Sciatic nerve (tissue), 2 donors: ENCODE results near the gene NSD1. TPM values are rescaled to one million over a fixed set of nuclear protein-coding genes. Genes with fewer than 3 reads are reported as not detected.
"Not testable (repeated sequence)": the region's sequence is repeated elsewhere in the genome, so short reads cannot be mapped to it uniquely, and the experiment has no call there.

ENCODE experiments used
- ATAC-seq: fragments of 200-7000 bp; cut with Tn5 transposase; one replicate; pipeline ENCODE4 v1.9.1; 2020; ENCODE audit warnings: mild to moderate bottlenecking, moderate library complexity
- DNase-seq: peaks from one replicate; pipeline ENCODE4 v3.0.0-alpha.2; 2020; ENCODE audit warnings: low spot score
- intact Hi-C: fragments of 100-400 bp; cut with DNase I; formaldehyde crosslinking; loops from one replicate; pipeline ENCODE4 v1.14.2; 2022
- total RNA-seq: library from RNA; stranded (reverse); fragmentation: NEBNext Ultra II Directional; extraction: Animal tissue kit (Norgen Biotek cat#: 25700); gene quantifications from one replicate; pipeline ENCODE4 v1.2.1, GENCODE V29; 2021
- donor health status: DM: no; HTN: no; CAD: no.
- donor health status: DM: no; HTN: no; CAD: no.

NSD1 gene
- total RNA-seq, 1 donor from 2014 or later, result 112 TPM

DNA sequence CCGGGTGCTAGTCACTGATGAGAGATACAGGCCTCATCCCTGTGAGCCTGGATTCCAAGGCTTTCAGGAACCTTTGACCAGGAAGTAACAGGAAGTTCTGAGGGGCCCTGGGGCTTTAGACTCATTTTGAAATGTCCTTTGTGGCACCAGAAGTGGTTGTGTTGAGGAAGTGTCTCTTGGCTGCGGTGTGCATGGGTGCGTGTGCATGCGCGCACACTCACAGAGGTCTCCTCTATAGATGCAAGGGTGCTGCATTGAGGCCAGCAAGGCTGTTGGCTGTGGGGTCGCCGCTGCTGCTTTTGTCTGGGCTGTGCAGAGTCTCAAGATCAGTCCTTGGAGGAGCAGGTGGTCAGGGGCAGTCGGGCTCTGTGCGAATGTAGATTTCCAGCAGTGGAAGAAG is 162.4 kb downstream of the NSD1 start:
- DNase-seq (no peak), ATAC-seq (no peak)
- intact Hi-C loops, result no loop called here

DNA sequence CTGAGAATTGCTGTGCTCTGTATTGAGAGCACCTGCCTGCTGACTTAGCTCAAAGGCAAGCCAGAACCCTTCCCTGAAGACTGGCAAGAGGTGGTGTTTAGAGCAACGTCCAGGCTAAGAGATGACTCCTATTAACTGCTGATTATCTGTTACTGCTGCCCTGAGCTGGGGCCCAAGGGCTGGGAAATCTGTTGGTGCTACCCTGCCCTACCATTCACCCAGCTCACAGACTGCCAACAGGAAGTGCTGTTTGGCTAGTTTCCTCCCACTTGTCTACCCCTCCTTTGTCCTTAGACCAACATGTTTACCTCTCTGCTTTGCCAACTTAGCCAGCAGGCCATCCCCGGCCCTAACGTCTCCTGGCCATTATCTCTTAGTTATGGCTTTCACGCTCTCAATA is 163.0 kb downstream of the NSD1 start:
- DNase-seq (no peak), ATAC-seq (no peak)
- intact Hi-C loops, result no loop called here

DNA sequence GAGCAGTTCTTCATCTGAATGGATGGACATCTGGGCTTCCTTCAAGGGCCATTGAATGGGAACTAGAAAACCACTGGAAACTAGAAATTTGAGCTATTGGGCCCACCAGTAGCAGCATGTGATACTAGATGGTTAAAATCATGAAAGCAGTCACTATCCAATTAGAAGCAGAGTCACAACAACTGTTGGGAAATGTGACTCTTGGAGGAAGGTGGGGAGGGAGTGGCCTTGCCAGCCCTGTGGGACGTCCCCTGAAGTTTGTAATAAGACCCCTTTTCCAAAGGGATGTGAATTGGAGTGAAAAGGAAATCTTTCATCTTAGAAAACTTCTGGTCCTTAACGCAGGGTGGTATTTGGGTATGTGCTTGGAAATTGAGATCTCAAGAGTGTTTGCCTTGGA is 164.3 kb downstream of the NSD1 start:
- DNase-seq (no peak), ATAC-seq (no peak)
- intact Hi-C loops, result no loop called here

DNA sequence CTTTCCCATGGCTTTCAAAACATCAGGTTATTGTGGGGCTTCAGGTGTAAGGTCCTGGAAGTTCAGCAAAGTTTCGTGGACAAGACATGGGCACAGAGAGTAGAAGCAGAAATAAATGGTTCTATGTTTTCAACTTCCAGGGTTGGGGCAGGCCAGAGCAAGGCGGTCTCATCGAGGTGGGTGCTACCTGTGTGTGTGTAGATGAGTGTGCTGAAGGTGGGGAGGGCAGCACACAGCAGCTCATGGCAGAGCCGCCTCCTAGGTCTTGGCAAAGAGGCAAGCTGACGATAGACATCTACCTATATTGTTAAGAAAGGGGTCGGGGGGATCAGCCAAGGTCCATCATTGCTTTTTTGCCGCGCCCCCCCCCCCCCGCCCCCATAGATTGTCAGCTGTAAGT is 166.1 kb downstream of the NSD1 start:
- intact Hi-C loops, result loop anchor here (5.0 kb wide), 1 partner anchor 172 kb away; no protein-coding TSS in a partner anchor
- no peak for DNase-seq

DNA sequence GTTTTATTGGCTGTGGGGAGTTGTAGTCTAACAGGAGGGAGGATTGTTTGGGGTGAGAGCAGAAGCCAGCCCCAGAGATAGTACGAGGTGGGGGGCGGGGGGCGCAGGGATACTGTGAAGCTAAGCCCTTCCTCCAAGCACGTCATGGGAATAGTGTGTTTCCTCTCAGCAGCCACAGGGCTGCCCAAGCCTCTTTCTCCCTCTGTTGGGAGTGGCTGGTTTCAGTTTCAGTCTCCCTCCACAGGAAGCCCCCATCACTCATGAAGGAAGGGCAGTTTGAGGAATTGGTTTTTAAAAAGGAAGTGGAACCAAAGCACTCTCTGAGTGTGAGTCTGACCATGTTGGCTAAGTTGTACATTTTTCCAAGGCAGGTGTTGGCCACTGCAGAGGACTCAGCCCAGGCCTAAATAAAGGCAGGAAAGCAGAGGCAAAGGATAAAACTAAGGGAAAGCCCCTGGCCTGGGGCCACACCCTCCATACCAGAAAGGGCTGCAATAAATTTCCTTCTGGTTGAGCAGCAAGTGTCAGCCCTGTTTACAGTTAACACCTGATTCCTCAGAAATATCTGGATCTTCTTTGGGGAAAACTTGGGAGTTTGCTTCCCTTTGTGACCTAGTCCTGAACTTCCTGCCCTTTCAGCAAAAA is 166.8 kb downstream of the NSD1 start:
- no peak for DNase-seq
- ATAC-seq, result peak; percentile 65
- intact Hi-C loops, result loop anchor here (5.0 kb wide), 1 partner anchor 173 kb away; no protein-coding TSS in a partner anchor

More for the DNA sequence above, 166.1 kb downstream of the NSD1 start:
- no peak for ATAC-seq

DNA sequence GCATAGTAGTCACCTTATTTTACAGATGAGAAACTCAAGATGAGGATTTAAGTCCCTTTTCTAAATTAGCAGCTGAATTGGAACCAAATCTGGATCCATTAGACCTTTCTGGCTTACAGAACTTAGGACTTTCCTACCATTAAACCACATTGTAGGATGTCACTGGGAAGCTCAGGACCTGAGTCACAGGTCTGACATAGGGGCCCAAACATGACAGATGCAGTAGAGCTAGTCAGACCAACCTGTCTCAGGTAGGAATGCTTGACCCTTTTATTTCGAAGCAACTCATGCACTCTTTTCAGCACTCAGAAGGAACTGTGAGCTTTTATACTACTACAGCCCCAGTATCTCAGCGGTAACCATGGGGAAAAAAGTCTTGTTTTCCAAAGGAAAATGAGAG is 167.4 kb downstream of the NSD1 start:
- no peak for DNase-seq
- intact Hi-C loops, result loop anchor here (5.0 kb wide), 1 partner anchor 174 kb away; no protein-coding TSS in a partner anchor
- ATAC-seq, result no peak

DNA sequence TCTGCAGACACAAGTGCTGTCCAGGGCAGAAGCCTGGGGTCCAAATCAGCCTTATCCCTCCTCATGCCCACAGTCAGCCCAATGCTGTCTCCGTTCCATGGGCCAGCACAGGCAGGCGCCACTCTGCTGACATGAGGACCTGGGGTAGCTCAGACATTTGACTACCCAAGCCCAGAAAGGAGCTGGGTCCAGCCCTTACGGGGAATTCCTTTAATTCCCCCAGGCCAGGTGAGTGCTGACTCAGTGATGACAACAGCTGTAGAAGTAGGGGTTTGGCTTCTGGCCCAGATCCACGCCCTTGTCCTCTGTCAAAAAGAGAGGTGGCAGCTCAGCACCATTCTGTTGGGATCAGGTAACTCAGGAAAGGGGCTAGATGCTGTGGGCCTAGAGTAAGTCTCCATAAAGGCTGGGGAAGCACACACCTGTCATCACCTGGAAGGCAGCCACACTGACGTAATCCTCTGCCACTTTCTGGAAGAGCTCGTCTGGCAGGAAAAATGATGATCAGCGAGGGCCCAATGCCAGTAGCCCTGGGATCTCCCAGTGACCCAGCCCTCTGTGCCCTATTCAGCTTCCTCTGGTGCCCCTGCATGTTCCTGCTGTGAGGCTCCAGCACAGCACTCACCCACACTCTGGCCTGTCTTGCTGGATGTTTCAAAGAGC is 168.1 kb downstream of the NSD1 start:
- intact Hi-C loops, result loop anchor here (5.0 kb wide), 1 partner anchor 174 kb away; no protein-coding TSS in a partner anchor
- DNase-seq (no peak), ATAC-seq (no peak)

DNA sequence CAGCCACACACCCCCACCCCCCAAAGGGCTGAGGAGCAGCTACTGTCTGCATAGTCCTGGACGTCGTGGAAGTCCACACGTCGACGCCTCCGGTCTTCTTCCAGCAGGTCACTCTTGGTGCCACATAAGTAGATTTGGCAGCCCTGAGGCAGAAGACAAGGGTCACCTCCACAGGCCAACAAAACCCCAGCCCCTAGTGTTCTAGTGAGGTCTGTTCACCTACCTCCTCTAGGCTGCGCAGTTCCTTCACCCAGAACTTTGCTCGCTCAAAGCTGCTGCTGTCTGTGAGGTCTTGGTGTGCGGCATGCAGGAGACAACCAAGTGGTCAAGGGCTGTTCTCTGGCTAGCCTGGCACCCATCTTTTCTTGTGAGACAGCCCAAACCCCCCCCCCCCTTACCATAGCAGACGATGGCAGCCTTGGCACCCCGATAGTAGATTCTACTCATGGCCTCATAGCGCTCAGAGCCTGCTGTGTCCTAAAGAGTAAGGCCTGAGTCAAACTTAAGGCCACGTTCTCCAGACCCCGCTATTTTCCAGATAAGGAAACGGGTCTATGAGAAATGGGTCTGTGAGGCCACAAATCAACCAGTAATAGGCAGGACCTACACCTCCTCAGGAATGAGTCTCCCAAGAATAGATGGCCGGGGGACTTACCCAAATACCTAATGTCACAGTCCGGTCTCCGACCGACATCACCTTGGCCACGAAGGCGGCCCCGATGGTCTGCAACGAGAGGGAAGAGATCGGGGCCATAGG is 169.0 kb downstream of the NSD1 start:
- DNase-seq (no peak), ATAC-seq (no peak)
- intact Hi-C loops, result loop anchor here (5.0 kb wide), 1 partner anchor 175 kb away; no protein-coding TSS in a partner anchor

DNA sequence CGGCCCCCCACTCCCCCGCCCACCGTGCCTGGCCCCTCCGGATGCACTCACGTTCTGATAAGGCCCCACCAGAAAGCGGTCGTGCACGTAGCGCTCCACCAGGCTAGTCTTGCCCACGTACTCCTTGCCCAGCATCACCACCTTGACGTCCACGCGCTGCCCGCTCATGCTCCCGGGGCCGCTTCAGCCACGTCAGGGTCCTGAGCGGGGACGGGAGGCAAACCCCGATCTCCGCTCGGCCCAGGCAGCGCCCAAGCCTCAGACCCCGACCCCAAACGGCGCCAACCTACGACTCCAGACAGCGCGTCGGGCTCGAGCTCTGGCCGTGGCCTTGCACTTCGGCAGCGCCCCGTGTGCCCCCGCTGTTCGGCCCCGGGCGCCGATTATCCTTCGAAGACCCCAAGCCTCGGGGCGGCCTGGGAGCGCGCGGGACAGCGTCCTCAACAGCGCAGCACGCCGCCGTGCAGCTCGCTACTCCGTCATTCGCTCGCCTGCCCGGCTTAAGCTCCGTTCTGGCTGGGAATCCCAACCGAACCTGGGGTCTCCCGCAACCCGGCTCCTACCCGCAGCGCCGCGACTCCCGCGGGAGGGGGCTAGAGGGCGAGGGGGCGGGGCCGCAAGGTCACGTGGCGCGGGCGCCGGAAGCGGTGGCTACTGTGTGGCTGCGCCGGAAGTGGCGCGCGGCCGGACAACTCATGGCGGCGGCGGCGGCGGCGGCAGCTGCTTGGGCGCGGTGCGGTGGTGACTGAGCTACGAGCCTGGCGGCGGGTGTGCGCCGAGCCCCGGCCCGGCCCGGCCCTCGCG is 169.8 kb downstream of the NSD1 start, which contains the start of the genes PRELID1 and RAB24:
Gene PRELID1 (plus strand): TSS at position 679 of the 804 bp plus-strand sequence. CDS start 187 bp downstream, outside the sequence.
Gene RAB24 (minus strand): TSS at position 599 of the 804 bp plus-strand sequence. CDS start 431 bp downstream, at position 168.
- DNase-seq, result peak; percentile 94
- peak; percentile 89 for ATAC-seq
- intact Hi-C loops, result loop anchor here (5.0 kb wide), 1 partner anchor 176 kb away; no protein-coding TSS in a partner anchor

DNA sequence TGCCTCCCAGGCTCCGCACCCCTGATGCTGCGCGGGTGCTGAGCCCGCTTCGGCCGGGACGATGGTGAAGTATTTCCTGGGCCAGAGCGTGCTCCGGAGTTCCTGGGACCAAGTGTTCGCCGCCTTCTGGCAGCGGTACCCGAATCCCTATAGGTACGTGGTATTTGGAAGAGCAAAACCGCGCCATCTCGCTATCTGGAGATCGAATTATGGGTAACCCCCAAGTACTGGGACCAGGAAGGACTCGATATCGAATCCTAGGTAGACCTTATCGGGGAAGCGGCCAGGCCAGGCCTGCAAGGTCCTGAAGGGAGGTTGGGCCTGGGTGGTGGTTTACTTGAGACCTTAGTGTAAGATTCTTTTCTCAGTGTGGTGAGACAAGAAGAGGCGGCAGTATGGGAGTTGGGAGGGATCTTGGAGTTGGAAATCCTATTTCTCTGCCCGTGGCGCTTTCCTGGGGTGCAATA is 170.4 kb downstream of the NSD1 start:
- ATAC-seq (no peak), DNase-seq (no peak)
- intact Hi-C loops, result loop anchor here (5.0 kb wide), 1 partner anchor 177 kb away; no protein-coding TSS in a partner anchor

DNA sequence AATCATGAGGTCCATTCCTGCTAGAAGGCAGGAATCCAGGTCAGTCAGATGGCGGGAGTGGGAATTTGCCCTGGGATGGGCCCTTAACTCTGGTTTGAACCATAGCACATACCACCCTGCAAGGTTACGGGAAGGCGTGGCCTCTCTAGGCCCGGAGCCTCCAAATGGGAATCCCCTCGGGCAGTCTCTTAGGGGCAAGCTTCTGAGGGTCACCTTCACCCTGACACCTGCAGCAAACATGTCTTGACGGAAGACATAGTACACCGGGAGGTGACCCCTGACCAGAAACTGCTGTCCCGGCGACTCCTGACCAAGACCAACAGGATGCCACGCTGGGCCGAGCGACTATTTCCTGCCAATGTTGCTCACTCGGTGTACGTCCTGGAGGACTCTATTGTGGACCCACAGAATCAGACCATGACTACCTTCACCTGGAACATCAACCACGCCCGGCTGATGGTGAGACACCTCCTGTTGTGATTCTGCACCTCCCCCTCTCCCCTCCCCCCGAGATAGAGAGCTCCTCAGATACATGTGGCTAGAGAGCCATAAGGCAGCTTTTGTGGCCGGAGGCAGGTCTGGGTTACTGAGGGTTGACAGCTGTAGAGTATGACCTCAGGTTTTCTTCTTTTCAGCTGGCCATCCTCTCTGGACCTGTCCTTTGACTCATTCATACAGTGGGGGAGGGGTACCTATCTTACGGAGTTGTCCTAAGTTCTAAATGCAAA is 171.0 kb downstream of the NSD1 start:
- intact Hi-C loops, result loop anchor here (5.0 kb wide), 1 partner anchor 177 kb away; no protein-coding TSS in a partner anchor
- no peak for DNase-seq
- no peak for ATAC-seq

DNA sequence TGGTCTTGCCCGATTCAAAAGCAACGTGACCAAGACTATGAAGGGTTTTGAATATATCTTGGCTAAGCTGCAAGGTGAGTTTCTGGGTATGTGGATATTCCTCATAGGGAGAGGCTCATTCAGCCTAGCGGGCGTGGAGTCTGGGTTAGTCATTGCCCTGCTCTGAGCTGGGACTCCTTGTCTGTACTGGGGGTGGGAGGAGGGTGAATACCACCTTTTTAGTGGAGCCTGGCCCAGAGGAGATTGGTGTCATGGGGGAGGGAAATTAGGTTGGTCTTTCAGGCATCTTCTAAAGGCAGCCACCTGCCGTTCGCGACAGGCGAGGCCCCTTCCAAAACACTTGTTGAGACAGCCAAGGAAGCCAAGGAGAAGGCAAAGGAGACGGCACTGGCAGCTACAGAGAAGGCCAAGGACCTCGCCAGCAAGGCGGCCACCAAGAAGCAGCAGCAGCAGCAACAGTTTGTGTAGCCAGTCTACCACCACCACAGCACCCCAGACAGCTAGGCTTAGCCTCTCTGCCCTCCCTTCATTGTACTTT is 172.6 kb downstream of the NSD1 start:
- intact Hi-C loops, ATAC-seq, DNase-seq: not testable (repeated sequence)

DNA sequence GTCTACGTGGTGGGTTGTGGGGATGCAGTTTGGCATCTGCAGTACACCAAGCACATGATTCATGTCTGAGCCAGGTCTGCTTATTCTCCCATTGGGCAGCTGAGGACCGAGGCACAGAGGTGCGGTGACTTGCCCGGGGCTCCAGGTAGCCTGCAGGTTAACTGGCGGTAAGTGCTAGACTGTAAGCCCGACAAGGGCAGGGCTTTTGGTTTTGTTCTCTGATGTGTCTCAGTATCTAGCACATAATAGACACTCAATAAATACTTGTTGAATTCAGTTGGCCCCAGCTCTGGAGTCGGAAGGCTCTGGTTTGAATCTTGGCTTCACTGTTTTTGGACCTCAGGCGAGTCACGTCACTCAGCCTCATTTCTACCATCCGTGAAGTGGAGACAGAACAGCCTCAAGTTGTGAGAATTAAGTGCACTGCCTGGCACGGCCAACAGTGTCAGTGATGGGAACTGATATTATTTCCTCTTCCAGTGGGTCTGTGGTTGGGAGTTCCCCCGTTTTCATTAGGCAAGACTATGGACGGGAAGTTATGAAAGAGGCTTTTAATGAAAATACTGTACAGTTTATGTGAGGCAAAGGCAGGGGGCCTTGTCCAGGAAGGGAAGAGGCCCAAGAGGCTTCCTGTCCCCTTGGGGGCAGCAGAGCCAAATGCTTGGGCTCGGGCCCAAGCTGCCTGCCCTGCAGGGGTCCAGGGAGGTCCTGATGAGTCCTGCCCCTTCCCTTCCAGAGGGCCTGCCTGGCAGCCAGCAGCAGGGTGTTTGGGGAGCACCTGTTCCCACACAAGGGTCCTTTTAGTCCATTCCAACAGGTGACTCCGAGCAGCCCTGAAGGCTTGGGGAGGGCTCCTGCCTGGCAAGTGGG is 173.3 kb downstream of the NSD1 start:
- no peak for ATAC-seq
- intact Hi-C loops, result no loop called here
- DNase-seq, result no peak

DNA sequence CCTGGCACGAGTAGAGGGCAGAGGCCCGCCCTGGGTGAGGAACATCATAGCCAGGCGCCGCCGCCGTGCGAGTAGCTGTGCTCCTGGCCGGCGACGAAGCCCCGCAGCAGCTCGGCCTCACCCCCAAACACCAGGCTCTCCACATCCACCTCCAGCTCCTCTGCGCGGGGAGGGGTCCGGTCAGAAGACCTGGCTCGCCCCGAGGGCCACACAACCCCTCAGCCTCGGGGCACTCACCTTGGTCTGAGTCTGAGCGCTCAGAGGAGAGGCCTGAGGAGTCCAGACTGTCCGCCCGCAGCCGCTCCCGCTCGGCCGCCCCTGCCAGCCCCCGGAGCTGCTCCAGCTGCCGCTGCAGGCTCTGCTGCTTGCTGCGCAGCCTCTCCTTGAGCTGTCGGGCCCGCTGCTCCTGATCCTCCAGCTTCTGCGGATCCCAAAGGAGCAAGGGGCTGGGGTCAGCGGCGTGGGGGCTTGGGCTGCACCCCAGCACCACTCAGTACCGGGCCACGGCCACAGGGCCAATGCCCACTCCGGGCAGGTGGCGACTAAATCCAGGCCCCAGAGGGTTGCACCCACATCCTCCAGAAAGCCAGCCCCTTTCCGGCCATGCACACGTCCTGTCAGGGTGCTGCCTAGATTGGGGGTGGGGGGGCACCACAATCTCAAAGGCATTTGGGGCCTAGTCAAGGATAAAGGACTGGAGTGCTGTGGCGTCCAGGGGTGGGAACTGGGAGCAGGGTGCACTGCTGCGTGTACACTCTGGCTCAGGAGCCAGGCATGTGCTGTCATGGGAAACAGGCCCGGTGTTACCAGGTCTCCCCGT is 174.2 kb downstream of the NSD1 start:
- intact Hi-C loops, result no loop called here
- no peak for ATAC-seq
- DNase-seq, result no peak

DNA sequence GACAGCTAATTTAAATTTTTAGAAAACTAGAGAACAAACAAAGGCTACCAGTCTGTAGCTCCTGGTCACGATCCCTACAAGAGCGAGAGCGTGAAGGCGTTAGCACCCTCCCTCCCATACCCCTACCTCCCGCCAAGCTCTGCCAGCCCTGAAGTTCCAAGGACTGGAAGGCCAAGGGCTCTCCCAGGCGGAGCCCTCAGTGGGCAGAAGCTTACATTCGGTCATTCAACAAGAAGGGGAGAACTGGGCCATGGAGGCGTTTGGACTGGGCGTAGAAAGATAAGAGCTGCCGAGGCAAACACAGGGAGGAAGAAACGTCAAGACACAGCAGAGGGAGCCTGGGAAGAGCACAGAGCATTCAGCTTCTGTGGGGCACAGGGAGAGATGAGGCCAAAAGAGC is 175.2 kb downstream of the NSD1 start:
- DNase-seq (no peak), ATAC-seq (no peak)
- intact Hi-C loops, result no loop called here
